Fibroblast of lung (primary cell): ENCODE results near the gene MICAL3.
A peak's percentile ranks its signal among the peaks of the same experiment; 100 is the strongest.

ENCODE experiments used
- CTCF ChIP-seq, 2 donors: IDR thresholded peaks in 1 of 2; conservative IDR thresholded peaks in 1 of 2; 1 replicate in 1 of 2; 2 replicates in 1 of 2; pipeline ENCODE4 v1.5.1; 2011 to 2012; ENCODE audit warnings: low read length in 2 of 2, control low read depth in 1 of 2, inconsistent platforms in 1 of 2, low read depth in 1 of 2, mild to moderate bottlenecking in 1 of 2
- EZH2 ChIP-seq: IDR thresholded peaks from 2 replicates; pipeline ENCODE4 v1.5.1; 2012; ENCODE audit warnings: low read length, control low read depth, mild to moderate bottlenecking; ENCODE audit errors: missing control alignments

- TF ChIP-seq CTCF (conservative IDR thresholded peaks at IDR 0.05 in 1 of 2, IDR thresholded peaks at IDR 0.05 in 1 of 2; ENCODE audit: low read depth in 1 of 2, low read length in 2 of 2), result peak; percentile 33 to 58
- TF ChIP-seq EZH2, result no peak
Measured at GRCh38 chr22:17785185-17786184, 238.9 kb downstream of the MICAL3 start.
